Breast epithelium (tissue), 4 donors: Measurements from ENCODE around the gene ZDHHC12. TPM values are rescaled to one million over a fixed set of nuclear protein-coding genes. Genes with fewer than 3 reads are reported as not detected.
A peak's percentile ranks its signal among the peaks of the same experiment; 100 is the strongest.

Experiments used
- DNase-seq, 2 donors: peaks; one replicate each; pipeline ENCODE4 v3.0.0-alpha.2; 2019; ENCODE audit warnings: low spot score in 2 of 2
- H3K27ac ChIP-seq, 2 donors: fragments of 200-600 bp; sonication (generic) in 1 of 2; one replicate each; pipeline ENCODE4 v1.5.1; 2016 to 2019; ENCODE audit warnings: mild to moderate bottlenecking in 1 of 2
- H3K27me3 ChIP-seq, 2 donors: fragments of 200-600 bp; sonication (generic) in 1 of 2; one replicate each; pipeline versions ENCODE4 v1.5.1 to v1.6.0; 2017 to 2019; ENCODE audit warnings: control low read depth in 1 of 2, mild to moderate bottlenecking in 1 of 2
- H3K36me3 ChIP-seq: fragments of 200-600 bp; one replicate; pipeline ENCODE4 v1.5.1; 2019
- H3K4me1 ChIP-seq, 2 donors: fragments of 200-600 bp; sonication (generic); one replicate each; pipeline ENCODE4 v1.5.1; 2016 to 2019; ENCODE audit warnings: control low read depth in 1 of 2
- H3K4me3 ChIP-seq, 3 donors: fragments of 200-600 bp; sonication (generic); 1 replicate in 2 of 3; 2 replicates in 1 of 3; pipeline ENCODE4 v1.5.1; 2016 to 2019; ENCODE audit warnings: mild to moderate bottlenecking in 3 of 3, moderate library complexity in 2 of 3
- H3K9me3 ChIP-seq, 2 donors: fragments of 200-600 bp; sonication (generic) in 1 of 2; one replicate each; pipeline ENCODE4 v1.5.1; 2016 to 2019; ENCODE audit warnings: control low read depth in 1 of 2
- POLR2A ChIP-seq: fragments of 450-650 bp; IDR thresholded peaks from one replicate; pipeline ENCODE4 v1.6.1; 2016; ENCODE audit warnings: antibody characterized with exemption, mild to moderate bottlenecking, moderate library complexity
- POLR2AphosphoS5 ChIP-seq, 3 donors: sonication (generic); formaldehyde crosslinking; IDR thresholded peaks; one replicate each; pipeline ENCODE4 v1.6.1; 2017; ENCODE audit warnings: antibody characterized with exemption in 3 of 3
- intact Hi-C: fragments of 100-400 bp; cut with DNase I; formaldehyde crosslinking; loops from one replicate; pipeline ENCODE4 v1.15.1; 2023; ENCODE audit warnings: low total_unique reads
- total RNA-seq, 3 donors: library from RNA; depleted of rRNA; stranded (reverse); fragments of >200 nt; gene quantifications; one replicate each; pipeline ENCODE4 v1.1.0, GENCODE V29; 2016
- TF ChIP-seq, protein P1 (sequence below), 3 donors: fragments of 450-650 bp; IDR thresholded peaks; one replicate each; pipeline ENCODE4 v1.5.1; 2016 to 2017; ENCODE audit warnings: antibody characterized with exemption in 3 of 3, mild to moderate bottlenecking in 3 of 3, moderate library complexity in 3 of 3

The ZDHHC12 gene
- total RNA-seq, 3 donors from 2014 or later: 15.7 to 33.7 (median 30.2) TPM

- Histone ChIP-seq H3K36me3 (no peaks in the 10 kb centered on the region), H3K27me3 (no peaks in the 10 kb centered on the region), H3K4me3 (peak within 1 kb of the TSS; percentile 69 to 95 (median 83)), H3K9me3 (no peaks in the 10 kb centered on the region), H3K4me1 (peaks cover 4 to 16% of the 10 kb centered on the region in 2 donors), H3K27ac (peak within 1 kb of the TSS; percentile 88 to 96)
- intact Hi-C loops: no loop called here
- TF ChIP-seq POLR2AphosphoS5 (IDR thresholded peaks at IDR 0.05) (peak in 2 of 3 donors; percentile 41 to 85), POLR2A (no peak)
- TF ChIP-seq, protein P1, sequence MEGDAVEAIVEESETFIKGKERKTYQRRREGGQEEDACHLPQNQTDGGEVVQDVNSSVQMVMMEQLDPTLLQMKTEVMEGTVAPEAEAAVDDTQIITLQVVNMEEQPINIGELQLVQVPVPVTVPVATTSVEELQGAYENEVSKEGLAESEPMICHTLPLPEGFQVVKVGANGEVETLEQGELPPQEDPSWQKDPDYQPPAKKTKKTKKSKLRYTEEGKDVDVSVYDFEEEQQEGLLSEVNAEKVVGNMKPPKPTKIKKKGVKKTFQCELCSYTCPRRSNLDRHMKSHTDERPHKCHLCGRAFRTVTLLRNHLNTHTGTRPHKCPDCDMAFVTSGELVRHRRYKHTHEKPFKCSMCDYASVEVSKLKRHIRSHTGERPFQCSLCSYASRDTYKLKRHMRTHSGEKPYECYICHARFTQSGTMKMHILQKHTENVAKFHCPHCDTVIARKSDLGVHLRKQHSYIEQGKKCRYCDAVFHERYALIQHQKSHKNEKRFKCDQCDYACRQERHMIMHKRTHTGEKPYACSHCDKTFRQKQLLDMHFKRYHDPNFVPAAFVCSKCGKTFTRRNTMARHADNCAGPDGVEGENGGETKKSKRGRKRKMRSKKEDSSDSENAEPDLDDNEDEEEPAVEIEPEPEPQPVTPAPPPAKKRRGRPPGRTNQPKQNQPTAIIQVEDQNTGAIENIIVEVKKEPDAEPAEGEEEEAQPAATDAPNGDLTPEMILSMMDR (IDR thresholded peaks at IDR 0.05): peak in 1 of 3 donors; percentile 10
- peak; percentile 88 to 92 for DNase-seq
Observed at GRCh38 chr9:128688501-128689292, 35.2 kb downstream of the ZDHHC12 start, which contains the start of gene SET. Gene SET, plus strand, starts transcription at chr9:128689222. Its CDS starts 361 bp downstream, at chr9:128689583.

DNA sequence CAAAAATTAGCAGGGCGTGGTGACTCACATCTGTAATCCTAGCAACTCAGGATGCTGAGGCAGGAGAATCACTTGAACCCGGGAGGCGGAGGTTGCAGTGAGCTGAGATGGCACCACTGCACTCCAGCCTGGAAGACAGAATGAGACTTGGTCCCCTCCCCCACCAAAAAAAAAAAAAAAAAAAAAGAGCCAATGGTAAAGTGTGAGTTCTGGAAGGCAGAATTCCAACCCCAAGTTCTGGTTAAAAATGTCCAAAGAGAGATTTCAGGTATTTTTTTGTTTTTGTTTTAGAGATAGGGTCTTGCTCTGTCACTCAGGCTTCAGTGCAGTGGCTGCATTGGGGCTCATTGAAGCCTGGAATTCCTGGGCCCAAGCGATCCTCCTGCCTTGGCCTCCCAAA is 36.5 kb downstream of the ZDHHC12 start:
- peaks cover 4 to 16% of the 10 kb centered on the region in 2 donors for H3K4me1 ChIP-seq

DNA sequence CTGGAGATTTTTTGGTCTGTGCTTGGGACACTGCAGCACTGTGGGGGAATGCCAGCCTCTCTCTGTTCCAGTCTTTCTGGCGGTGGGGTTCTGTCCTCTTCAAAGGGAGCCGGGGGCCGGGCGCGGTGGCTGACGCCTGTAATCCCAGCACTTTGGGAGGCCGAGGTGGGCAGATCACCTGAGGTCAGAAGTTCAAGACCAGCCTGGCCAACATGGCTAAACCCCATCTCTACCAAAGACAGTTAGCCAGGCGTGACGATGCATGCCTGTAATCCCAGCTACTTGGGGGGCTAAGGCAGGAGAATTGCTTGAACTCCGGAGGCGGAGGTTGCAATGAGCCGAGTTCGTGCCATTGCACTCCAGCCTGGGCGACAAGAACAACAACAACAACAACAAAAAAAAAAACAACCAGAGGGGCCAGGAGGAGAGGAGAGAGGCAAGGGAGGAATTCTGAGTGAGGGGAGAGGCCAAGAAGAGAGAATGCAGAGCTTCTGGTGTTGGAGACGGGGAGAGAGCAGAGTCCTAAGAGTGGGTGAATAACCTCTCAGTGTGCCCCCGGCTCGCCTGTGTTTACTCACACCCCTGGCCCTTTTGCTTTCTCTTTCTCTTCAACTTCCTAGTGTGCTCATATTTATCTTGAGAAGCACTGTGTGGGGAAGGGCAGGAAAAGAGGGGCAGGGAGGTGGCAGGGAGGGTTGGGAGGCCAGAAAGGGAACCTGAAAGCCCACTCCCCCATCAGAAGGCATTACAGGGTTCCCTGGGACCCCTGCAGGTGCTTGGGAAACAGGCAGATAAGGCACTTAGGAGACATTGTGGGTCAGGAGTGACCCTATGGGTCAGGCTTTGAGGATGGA is 38.1 kb downstream of the ZDHHC12 start:
- TF ChIP-seq, protein P1 (IDR thresholded peaks at IDR 0.05): no peak
- TF ChIP-seq POLR2A (no peak), POLR2AphosphoS5 (IDR thresholded peaks at IDR 0.05) (no peak)
- Histone ChIP-seq H3K36me3 (no peaks in the 10 kb centered on the region), H3K9me3 (no peaks in the 10 kb centered on the region), H3K27ac (peak overlapping the region; percentile 93 to 94), H3K4me3 (no peak overlapping the region), H3K27me3 (no peaks in the 10 kb centered on the region), H3K4me1 (peaks cover 4 to 16% of the 10 kb centered on the region in 2 donors)
- intact Hi-C loops: no loop called here
- DNase-seq: no peak

More for the DNA sequence above, 36.5 kb downstream of the ZDHHC12 start:
- Histone ChIP-seq H3K9me3 (no peaks in the 10 kb centered on the region), H3K4me3 (no peak overlapping the region), H3K36me3 (no peaks in the 10 kb centered on the region), H3K27me3 (no peaks in the 10 kb centered on the region), H3K27ac (peak overlapping the region in 1 of 2 donors; percentile 88)
- no peak for DNase-seq
- intact Hi-C loops: no loop called here
- TF ChIP-seq, protein P1 (IDR thresholded peaks at IDR 0.05): no peak
- TF ChIP-seq POLR2A: no peak

DNA sequence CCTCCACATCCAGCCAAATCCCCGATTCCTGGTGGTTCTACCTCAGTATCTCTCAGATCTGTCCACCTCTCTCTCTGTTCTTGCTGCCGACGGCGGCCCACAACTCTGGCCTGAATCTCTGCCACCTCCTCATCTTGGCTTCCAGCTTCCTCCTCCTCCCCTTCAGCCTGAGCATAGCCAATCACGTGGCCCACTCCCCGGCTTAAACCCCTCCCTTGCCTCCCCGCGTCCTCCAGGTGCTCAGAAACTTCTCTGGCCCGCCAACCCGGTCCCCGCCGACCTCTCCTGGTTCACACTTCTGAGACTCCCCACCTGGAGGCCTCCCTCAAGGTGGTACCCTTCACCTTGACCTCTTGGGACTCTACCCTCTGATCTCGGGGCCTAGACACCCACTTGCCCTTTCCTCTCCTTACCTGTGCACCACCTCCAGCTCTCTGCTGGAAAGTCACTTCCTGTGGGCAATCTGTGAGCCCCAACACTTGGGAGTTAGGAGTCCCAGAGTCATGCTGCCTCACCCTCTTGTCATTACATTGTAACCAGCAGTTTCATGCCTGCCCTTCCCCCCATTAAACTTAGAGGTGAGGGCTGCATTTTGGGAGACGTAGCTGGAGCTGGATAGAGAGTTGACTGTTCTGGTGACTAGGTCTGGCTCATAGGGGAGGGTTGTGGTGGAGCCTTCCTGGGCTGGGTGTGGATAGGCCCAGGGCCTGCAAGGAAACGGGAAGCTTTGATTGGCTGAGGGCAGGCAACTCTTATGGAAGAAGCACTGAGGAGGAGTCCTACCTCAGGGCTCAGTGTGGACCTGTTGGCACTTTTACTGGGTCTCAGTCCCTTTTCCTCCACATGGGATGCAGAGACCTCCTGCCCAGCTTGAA is 39.4 kb downstream of the ZDHHC12 start:
- Histone ChIP-seq H3K4me3 (peak overlapping the region; percentile 45 to 77 (median 69)), H3K27ac (peak overlapping the region; percentile 93 to 94), H3K36me3 (no peaks in the 10 kb centered on the region), H3K4me1 (peaks cover 0 to 16% of the 10 kb centered on the region in 2 donors), H3K27me3 (no peaks in the 10 kb centered on the region), H3K9me3 (no peaks in the 10 kb centered on the region)
- intact Hi-C loops: no loop called here
- TF ChIP-seq, protein P1 (IDR thresholded peaks at IDR 0.05): no peak
- TF ChIP-seq POLR2AphosphoS5 (IDR thresholded peaks at IDR 0.05) (peak in 2 of 3 donors; percentile 40 to 71), POLR2A (peak; percentile 61)
- peak; percentile 89 for DNase-seq
